Endothelial cell of umbilical vein (primary cell): ENCODE data around the gene KIF24. TPM values are rescaled to one million over a fixed set of nuclear protein-coding genes. Genes with fewer than 3 reads are reported as not detected.

Source experiments
- BruUV-seq: library from RNA; stranded (reverse); fragments of 400-500 nt; replicated peaks from 2 replicates; lab custom pipeline; 2021; lab: Mats Ljungman, UMichigan
- CTCF ChIA-PET: fragments of 300-600, 350-600 bp; sonication (Branson Sonifier 250); formaldehyde crosslinking; loops from one replicate; lab custom pipeline; 2021; ENCODE audit warnings: antibody characterized with exemption, inconsistent platforms; lab: Charles Lee
- POLR2A ChIA-PET: fragments of 300-600, 350-600 bp; sonication (Branson Sonifier 250); formaldehyde crosslinking; loops from one replicate; lab custom pipeline; 2021; ENCODE audit warnings: antibody characterized with exemption, inconsistent platforms; lab: Charles Lee
- DNase-seq: peaks from one replicate; pipeline ENCODE4 v3.0.0-alpha.2; 2011; ENCODE audit warnings: low read depth, low spot score
- FAIRE-seq: peaks from 2 replicates; lab custom pipeline; 2011; peaks lifted over from hg19 to GRCh38; lab: Jason Lieb, UNC
- H2AFZ ChIP-seq: 2 replicates; pipeline ENCODE4 v1.6.0; 2012; ENCODE audit warnings: low read depth, low read length, control low read depth, inconsistent platforms
- H3K27ac ChIP-seq: 2 replicates; pipeline ENCODE4 v1.5.1; 2011; ENCODE audit warnings: low read depth, mild to moderate bottlenecking, control low read depth, low read length, moderate library complexity; ENCODE audit not compliant: insufficient read depth
- H3K27me3 ChIP-seq, 2 experiments: 2 replicates each; pipeline versions ENCODE4 v1.6.0 to v1.6.1; 2011; ENCODE audit warnings: low read length in 2 of 2, mixed read lengths in 1 of 2; ENCODE audit not compliant: control insufficient read depth in 2 of 2, insufficient read depth in 2 of 2
- H3K36me3 ChIP-seq, 2 experiments: 2 replicates in 1 of 2; 3 replicates in 1 of 2; pipeline ENCODE4 v1.5.1; 2011; ENCODE audit warnings: low read length in 2 of 2, mild to moderate bottlenecking in 1 of 2, moderate library complexity in 1 of 2; ENCODE audit not compliant: control insufficient read depth in 2 of 2, insufficient read depth in 2 of 2; ENCODE audit errors: extremely low read depth in 1 of 2
- H3K4me1 ChIP-seq: 3 replicates; pipeline ENCODE4 v1.5.1; 2011; ENCODE audit warnings: mild to moderate bottlenecking, low read length; ENCODE audit not compliant: control insufficient read depth, insufficient read depth; ENCODE audit errors: extremely low read depth
- H3K4me2 ChIP-seq: 2 replicates; pipeline ENCODE4 v1.6.1; 2011; ENCODE audit warnings: low read length, control low read depth, mixed read lengths; ENCODE audit not compliant: insufficient read depth
- H3K4me3 ChIP-seq, 3 experiments: fragments of 200-600 bp in 1 of 3; sonication (generic), shearing (Covaris generic) in 1 of 3; replicated peaks in 1 of 3; 2 replicates each; pipeline ENCODE4 v1.5.1; 2011 to 2016; ENCODE audit warnings: control low read depth in 3 of 3, low read length in 3 of 3, mild to moderate bottlenecking in 2 of 3, inconsistent platforms in 1 of 3, low read depth in 1 of 3, moderate library complexity in 1 of 3; ENCODE audit not compliant: insufficient read depth in 1 of 3
- H3K79me2 ChIP-seq: 2 replicates; pipeline ENCODE4 v1.6.0; 2012; ENCODE audit warnings: low read length, inconsistent platforms; ENCODE audit not compliant: control insufficient read depth, insufficient read depth
- H3K9ac ChIP-seq: replicated peaks from 2 replicates; pipeline ENCODE3; 2011; ENCODE audit warnings: low read length, control low read depth; ENCODE audit not compliant: insufficient read depth; ENCODE audit errors: extremely low read depth
- H3K9me1 ChIP-seq: replicated peaks from 3 replicates; pipeline ENCODE4 v1.6.0; 2011; ENCODE audit warnings: mild to moderate bottlenecking, low read length; ENCODE audit not compliant: control insufficient read depth, insufficient read depth; ENCODE audit errors: extremely low read depth
- H3K9me3 ChIP-seq: replicated peaks from 2 replicates; pipeline ENCODE4 v1.5.1; 2012; ENCODE audit warnings: low read length, inconsistent platforms; ENCODE audit not compliant: control insufficient read depth, insufficient read depth
- H4K20me1 ChIP-seq: replicated peaks from 2 replicates; pipeline ENCODE3; 2011; ENCODE audit warnings: mild to moderate bottlenecking, low read length; ENCODE audit not compliant: control insufficient read depth, insufficient read depth; ENCODE audit errors: extremely low read depth
- CTCF ChIP-seq, 2 donors: IDR thresholded peaks; 1 replicate in 1 of 2; 2 replicates in 1 of 2; pipeline ENCODE4 v1.5.1; 2011; ENCODE audit warnings: low read length in 2 of 2, mild to moderate bottlenecking in 2 of 2, moderate library complexity in 2 of 2, control low read depth in 1 of 2, inconsistent platforms in 1 of 2, low read depth in 1 of 2; ENCODE audit not compliant: insufficient read depth in 1 of 2; ENCODE audit errors: extremely low read depth in 1 of 2
- EZH2 ChIP-seq: IDR thresholded peaks from 2 replicates; pipeline ENCODE4 v1.6.1; 2012; ENCODE audit warnings: borderline replicate concordance, low read depth, mild to moderate bottlenecking, moderate library complexity, low read length, inconsistent platforms; ENCODE audit not compliant: severe bottlenecking
- FOS ChIP-seq: IDR thresholded peaks from 2 replicates; pipeline ENCODE4 v1.6.1; 2011; ENCODE audit warnings: mild to moderate bottlenecking, low read length, moderate library complexity, borderline replicate concordance; ENCODE audit not compliant: insufficient read depth
- GATA2 ChIP-seq: IDR thresholded peaks from 2 replicates; pipeline ENCODE4 v1.7.0; 2011; ENCODE audit warnings: low read depth, mild to moderate bottlenecking, moderate library complexity, mixed read lengths, low read length; ENCODE audit not compliant: insufficient read length, insufficient read depth
- MYC ChIP-seq: IDR thresholded peaks from one replicate; pipeline ENCODE4 v1.6.1; 2011; ENCODE audit warnings: mild to moderate bottlenecking, low read depth, low read length
- POLR2A ChIP-seq: IDR thresholded peaks from 2 replicates; pipeline ENCODE4 v1.6.1; 2012; ENCODE audit warnings: low read depth, mild to moderate bottlenecking, control low read depth, low read length
- POLR2AphosphoS5 ChIP-seq: IDR thresholded peaks from 2 replicates; pipeline ENCODE4 v1.6.1; 2012; ENCODE audit warnings: low read depth, mild to moderate bottlenecking, control low read depth, low read length, moderate library complexity; ENCODE audit not compliant: insufficient read depth
- dilution Hi-C: fragments of 300-500 bp; cut with MboI; formaldehyde crosslinking; loops from one replicate; pipeline ENCODE4 v1.15.0; 2019; ENCODE audit warnings: low sequenced_read_pairs; ENCODE audit not compliant: extremely low pct_ligation_motif_present
- intact Hi-C: fragments of 100-400 bp; cut with micrococcal nuclease; formaldehyde crosslinking; loops from one replicate; pipeline ENCODE4 v1.10.0; 2022
- polyA plus RNA-seq, 4 experiments: library from polyadenylated mRNA; depleted of rRNA in 3 of 4; stranded (reverse) in 3 of 4; unstranded in 1 of 4; fragments of >200 nt; gene quantifications; 2 replicates each; pipeline versions ENCODE4 v1.2.1 to v1.2.3, GENCODE V29; 2011 to 2012; ENCODE audit warnings: missing spikeins in 1 of 4
- total RNA-seq: library from RNA; stranded (reverse); gene quantifications from 2 replicates; pipeline ENCODE4 v1.2.3, GENCODE V29; 2021

Gene KIF24
- total and polyA plus RNA-seq, 2 donors (not counting 3 experiments of a cell fraction or from before 2014, with no cell fraction given): 2.1 to 4.8 TPM

GRCh38 chr9:34365282-34365681 lies 36.2 kb upstream of the KIF24 start:
- no peaks in the 10 kb centered on the region for H4K20me1 ChIP-seq
- no peak overlapping the region for H3K4me3 ChIP-seq
- no peaks in the 10 kb centered on the region for H3K9me1 ChIP-seq
- ChIA-PET POLR2A (no interaction called here), CTCF (interaction anchor here (0.7 kb wide), 1 partner anchor 11 kb away, joined by 3 read pairs; no protein-coding TSS in a partner anchor)
- TF ChIP-seq EZH2: no peak
- no peak for TF ChIP-seq POLR2A
- TF ChIP-seq FOS: no peak
- TF ChIP-seq GATA2: no peak
- no peak for TF ChIP-seq MYC
- no peak for TF ChIP-seq POLR2AphosphoS5
- TF ChIP-seq CTCF (IDR thresholded peaks at IDR 0.05; ENCODE audit: extremely low read depth in 1 of 2, insufficient read depth in 1 of 2, low read depth in 1 of 2, low read length in 2 of 2): no peak
- no TSS peak for BruUV-seq
- H3K36me3 ChIP-seq: no peaks in the 10 kb centered on the region
- intact Hi-C loops: no loop called here
- no peak overlapping the region for H2AFZ ChIP-seq
- H3K4me2 ChIP-seq: no peak overlapping the region
- H3K27me3 ChIP-seq: no peaks in the 10 kb centered on the region
- FAIRE-seq: no peak
- H3K27ac ChIP-seq: no peak overlapping the region
- dilution Hi-C loops: no loop called here
- H3K9me3 ChIP-seq: no peaks in the 10 kb centered on the region
- H3K79me2 ChIP-seq: no peaks in the 10 kb centered on the region
- H3K4me1 ChIP-seq: peaks cover 13% of the 10 kb centered on the region
- no peak overlapping the region for H3K9ac ChIP-seq
- DNase-seq: no peak
